SK-N-SH (cell line): ENCODE results near the gene CMTM1. TPM values are rescaled to one million over a fixed set of nuclear protein-coding genes. Genes with fewer than 3 reads are reported as not detected.

Experiments
- CTCF ChIA-PET: fragments of 300-600, 350-600 bp; formaldehyde crosslinking; extraction: SDS; loops from one replicate; lab custom pipeline; 2021; lab: Yijun Ruan, JAX
- POLR2A ChIA-PET: fragments of 350-600 bp; sonication (Branson Sonifier 250); formaldehyde crosslinking; extraction: SDS; loops from one replicate; lab custom pipeline; 2020; ENCODE audit warnings: antibody characterized with exemption, inconsistent platforms; lab: Yijun Ruan, JAX
- DNase-seq: peaks from one replicate; pipeline ENCODE4 v3.0.0; 2012
- H2AFZ ChIP-seq: fragments of 200-600 bp; sonication (generic); 2 replicates; pipeline ENCODE4 v1.8.1; 2016; ENCODE audit warnings: antibody characterized with exemption, mild to moderate bottlenecking, low read depth
- H3F3A ChIP-seq: fragments of 200-600 bp; sonication (generic); replicated peaks from 2 replicates; pipeline ENCODE3; 2016; ENCODE audit warnings: antibody characterized with exemption, mild to moderate bottlenecking; ENCODE audit not compliant: insufficient read depth
- H3K27ac ChIP-seq, 2 experiments: fragments of 200-500 bp in 1 of 2; fragments of 200-600 bp in 1 of 2; sonication (Bioruptor generic) in 1 of 2; sonication (generic), shearing (Covaris generic) in 1 of 2; 2 replicates each; pipeline versions ENCODE4 v1.5.1 to v1.6.1; 2014 to 2016; ENCODE audit warnings: low read depth in 2 of 2, inconsistent platforms in 1 of 2, low read length in 1 of 2, mild to moderate bottlenecking in 1 of 2, mixed read lengths in 1 of 2
- H3K27me3 ChIP-seq: fragments of 200-600 bp; sonication (generic), shearing (Covaris generic); 2 replicates; pipeline ENCODE4 v1.6.1; 2016; ENCODE audit warnings: mixed run types; ENCODE audit not compliant: insufficient read depth
- H3K36me3 ChIP-seq, 2 experiments: fragments of 200-500 bp in 1 of 2; fragments of 200-600 bp in 1 of 2; sonication (Bioruptor generic) in 1 of 2; sonication (generic) in 1 of 2; replicated peaks in 1 of 2; 2 replicates each; pipeline versions ENCODE3 to v1.5.1; 2014 to 2016; ENCODE audit warnings: low read length in 1 of 2, mild to moderate bottlenecking in 1 of 2; ENCODE audit not compliant: insufficient read depth in 2 of 2, control insufficient read depth in 1 of 2
- H3K4me1 ChIP-seq, 2 experiments: fragments of 200-500 bp in 1 of 2; fragments of 200-600 bp in 1 of 2; sonication (Bioruptor generic) in 1 of 2; sonication (generic), shearing (Covaris generic) in 1 of 2; 2 replicates each; pipeline versions ENCODE4 v1.5.1 to v1.6.1; 2014 to 2016; ENCODE audit warnings: low read depth in 1 of 2, low read length in 1 of 2, mixed run types in 1 of 2; ENCODE audit not compliant: insufficient read depth in 2 of 2, control insufficient read depth in 1 of 2
- H3K4me2 ChIP-seq: fragments of 200-600 bp; sonication (generic), shearing (Covaris generic); 2 replicates; pipeline ENCODE4 v1.6.1; 2017; ENCODE audit warnings: mixed run types
- H3K4me3 ChIP-seq, 2 experiments: fragments of 200-500 bp in 1 of 2; fragments of 200-600 bp in 1 of 2; sonication (Bioruptor generic) in 1 of 2; sonication (generic), shearing (Covaris generic) in 1 of 2; 2 replicates each; pipeline versions ENCODE4 v1.5.1 to v1.8.1; 2014 to 2016; ENCODE audit warnings: low read depth in 2 of 2, inconsistent platforms in 1 of 2, low read length in 1 of 2, mild to moderate bottlenecking in 1 of 2, mixed read lengths in 1 of 2, moderate library complexity in 1 of 2
- H3K79me2 ChIP-seq: fragments of 200-600 bp; sonication (generic); 2 replicates; pipeline ENCODE4 v1.8.1; 2017; ENCODE audit warnings: mild to moderate bottlenecking; ENCODE audit not compliant: insufficient read depth
- H3K9ac ChIP-seq: fragments of 200-600 bp; sonication (generic); 2 replicates; pipeline ENCODE4 v1.6.1; 2017; ENCODE audit warnings: mixed run types
- H3K9me2 ChIP-seq: fragments of 200-600 bp; sonication (generic); 2 replicates; pipeline ENCODE4 v1.6.1; 2017; ENCODE audit warnings: mixed run types
- H3K9me3 ChIP-seq: fragments of 200-600 bp; sonication (generic); 2 replicates; pipeline ENCODE4 v1.6.1; 2017; ENCODE audit warnings: mixed run types, mild to moderate bottlenecking, moderate library complexity
- H4K20me1 ChIP-seq: fragments of 200-600 bp; sonication (generic); 2 replicates; pipeline ENCODE4 v1.6.1; 2017; ENCODE audit warnings: mild to moderate bottlenecking, mixed run types; ENCODE audit not compliant: insufficient read depth
- FOSL2 ChIP-seq: IDR thresholded peaks from 2 replicates; pipeline ENCODE4 v1.4.0; 2012; ENCODE audit warnings: low read depth, mild to moderate bottlenecking, moderate library complexity, borderline replicate concordance
- FOXJ3 ChIP-seq: sonication (generic); formaldehyde crosslinking; IDR thresholded peaks from 2 replicates; pipeline ENCODE4 v1.5.1; 2020; ENCODE audit warnings: mild to moderate bottlenecking, missing genetic modification reagents
- FOXM1 ChIP-seq: IDR thresholded peaks from 2 replicates; pipeline ENCODE4 v1.4.0; 2012; ENCODE audit warnings: low read depth, mild to moderate bottlenecking
- MEF2A ChIP-seq: IDR thresholded peaks from 2 replicates; pipeline ENCODE4 v1.4.0; 2012; ENCODE audit warnings: low read depth, borderline replicate concordance
- POLR2AphosphoS5 ChIP-seq: IDR thresholded peaks from 2 replicates; pipeline ENCODE4 v1.6.1; 2012; ENCODE audit warnings: low read depth, low read length
- RAD21 ChIP-seq: IDR thresholded peaks from 2 replicates; pipeline ENCODE4 v1.6.1; 2012; ENCODE audit warnings: mild to moderate bottlenecking, low read length
- RXRA ChIP-seq: IDR thresholded peaks from 2 replicates; pipeline ENCODE4 v1.4.0; 2012; ENCODE audit warnings: low read depth, mild to moderate bottlenecking, borderline replicate concordance
- TCF12 ChIP-seq: IDR thresholded peaks from 2 replicates; pipeline ENCODE4 v1.4.0; 2012
- YY1 ChIP-seq: IDR thresholded peaks from 2 replicates; pipeline ENCODE4 v1.4.0; 2012; ENCODE audit warnings: low read depth, mild to moderate bottlenecking
- WGBS: methylation state at CpG from one replicate; pipeline ENCODE4 v1.1.6; 2017; ENCODE audit warnings: low lambda C conversion rate; 5-methylcytosine and 5-hydroxymethylcytosine counted together
- polyA plus RNA-seq, 3 experiments: library from polyadenylated mRNA; depleted of rRNA; stranded (reverse); fragments of >200 nt; gene quantifications; 2 replicates each; pipeline ENCODE4 v1.2.3, GENCODE V29; 2012
- TF ChIP-seq, protein P1 (sequence below): fragments of 200-600 bp; sonication (generic); IDR thresholded peaks from 2 replicates; pipeline ENCODE4 v1.6.1; 2017; ENCODE audit warnings: antibody characterized with exemption, mild to moderate bottlenecking, moderate library complexity
- TF ChIP-seq, protein P2 (sequence below): fragments of 150-350 bp; IDR thresholded peaks from 2 replicates; pipeline ENCODE4 v1.6.1; 2017; ENCODE audit warnings: antibody characterized with exemption, low read length, low read depth, borderline replicate concordance
- TF ChIP-seq, protein P3 (sequence below): IDR thresholded peaks from 2 replicates; pipeline ENCODE4 v1.4.0; 2012; ENCODE audit warnings: low read depth, borderline replicate concordance
- TF ChIP-seq, protein P4 (sequence below): IDR thresholded peaks from 2 replicates; pipeline ENCODE4 v1.6.1; 2012; ENCODE audit warnings: mild to moderate bottlenecking, low read depth, low read length, moderate library complexity
- TF ChIP-seq, protein P5 (sequence below): IDR thresholded peaks from 2 replicates; pipeline ENCODE4 v1.4.0; 2012; ENCODE audit warnings: low read depth, borderline replicate concordance

Gene CMTM1
- polyA plus RNA-seq, 1 of the 3 experiments (the other 2 are of a cell fraction): 3.7 TPM

DNA sequence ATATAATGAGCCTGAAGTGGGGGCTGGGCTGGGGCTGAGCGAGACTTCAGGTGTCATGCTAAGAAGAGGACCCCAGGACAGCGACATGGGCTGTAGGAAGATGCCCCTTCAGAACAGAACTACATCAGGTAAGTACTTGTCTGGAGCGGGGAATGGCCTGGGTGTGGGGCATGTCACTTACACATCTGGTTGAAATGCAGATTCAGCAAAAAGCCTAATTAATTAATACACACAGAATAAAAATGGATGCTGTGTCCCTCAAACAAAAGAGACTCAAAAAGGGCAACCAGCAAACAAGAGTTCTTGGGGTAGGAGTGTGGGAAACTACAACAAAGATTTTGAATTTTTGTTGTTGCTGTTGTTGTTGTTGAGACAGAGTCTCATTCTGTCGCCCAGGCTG is 24.8 kb downstream of the CMTM1 start:
- H3K9ac ChIP-seq: no peak overlapping the region
- ChIA-PET CTCF (interaction anchor here (2.7 kb wide), 1 partner anchor 185 kb away, joined by 15 read pairs; no protein-coding TSS in a partner anchor), POLR2A (no interaction called here)
- no peaks in the 10 kb centered on the region for H3K27me3 ChIP-seq
- H3K4me3 ChIP-seq: no peak overlapping the region
- H2AFZ ChIP-seq: no peak overlapping the region
- H3K9me3 ChIP-seq: no peaks in the 10 kb centered on the region
- H3K4me1 ChIP-seq: no peaks in the 10 kb centered on the region
- no peaks in the 10 kb centered on the region for H3K79me2 ChIP-seq
- H3K27ac ChIP-seq: no peak overlapping the region
- no peaks in the 10 kb centered on the region for H3K9me2 ChIP-seq
- H3K36me3 ChIP-seq: no peaks in the 10 kb centered on the region
- no peaks in the 10 kb centered on the region for H3F3A ChIP-seq
- no peak for TF ChIP-seq POLR2AphosphoS5
- TF ChIP-seq, protein P1, sequence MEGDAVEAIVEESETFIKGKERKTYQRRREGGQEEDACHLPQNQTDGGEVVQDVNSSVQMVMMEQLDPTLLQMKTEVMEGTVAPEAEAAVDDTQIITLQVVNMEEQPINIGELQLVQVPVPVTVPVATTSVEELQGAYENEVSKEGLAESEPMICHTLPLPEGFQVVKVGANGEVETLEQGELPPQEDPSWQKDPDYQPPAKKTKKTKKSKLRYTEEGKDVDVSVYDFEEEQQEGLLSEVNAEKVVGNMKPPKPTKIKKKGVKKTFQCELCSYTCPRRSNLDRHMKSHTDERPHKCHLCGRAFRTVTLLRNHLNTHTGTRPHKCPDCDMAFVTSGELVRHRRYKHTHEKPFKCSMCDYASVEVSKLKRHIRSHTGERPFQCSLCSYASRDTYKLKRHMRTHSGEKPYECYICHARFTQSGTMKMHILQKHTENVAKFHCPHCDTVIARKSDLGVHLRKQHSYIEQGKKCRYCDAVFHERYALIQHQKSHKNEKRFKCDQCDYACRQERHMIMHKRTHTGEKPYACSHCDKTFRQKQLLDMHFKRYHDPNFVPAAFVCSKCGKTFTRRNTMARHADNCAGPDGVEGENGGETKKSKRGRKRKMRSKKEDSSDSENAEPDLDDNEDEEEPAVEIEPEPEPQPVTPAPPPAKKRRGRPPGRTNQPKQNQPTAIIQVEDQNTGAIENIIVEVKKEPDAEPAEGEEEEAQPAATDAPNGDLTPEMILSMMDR: no peak
- no peak for TF ChIP-seq FOSL2
- no peak for TF ChIP-seq YY1
- TF ChIP-seq, protein P2, sequence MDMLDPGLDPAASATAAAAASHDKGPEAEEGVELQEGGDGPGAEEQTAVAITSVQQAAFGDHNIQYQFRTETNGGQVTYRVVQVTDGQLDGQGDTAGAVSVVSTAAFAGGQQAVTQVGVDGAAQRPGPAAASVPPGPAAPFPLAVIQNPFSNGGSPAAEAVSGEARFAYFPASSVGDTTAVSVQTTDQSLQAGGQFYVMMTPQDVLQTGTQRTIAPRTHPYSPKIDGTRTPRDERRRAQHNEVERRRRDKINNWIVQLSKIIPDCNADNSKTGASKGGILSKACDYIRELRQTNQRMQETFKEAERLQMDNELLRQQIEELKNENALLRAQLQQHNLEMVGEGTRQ: no peak
- no peak for TF ChIP-seq MEF2A
- no peak for TF ChIP-seq RAD21
- no peak for TF ChIP-seq FOXJ3 (CRISPR knock-in tag)
- TF ChIP-seq RXRA: no peak
- TF ChIP-seq, protein P3, sequence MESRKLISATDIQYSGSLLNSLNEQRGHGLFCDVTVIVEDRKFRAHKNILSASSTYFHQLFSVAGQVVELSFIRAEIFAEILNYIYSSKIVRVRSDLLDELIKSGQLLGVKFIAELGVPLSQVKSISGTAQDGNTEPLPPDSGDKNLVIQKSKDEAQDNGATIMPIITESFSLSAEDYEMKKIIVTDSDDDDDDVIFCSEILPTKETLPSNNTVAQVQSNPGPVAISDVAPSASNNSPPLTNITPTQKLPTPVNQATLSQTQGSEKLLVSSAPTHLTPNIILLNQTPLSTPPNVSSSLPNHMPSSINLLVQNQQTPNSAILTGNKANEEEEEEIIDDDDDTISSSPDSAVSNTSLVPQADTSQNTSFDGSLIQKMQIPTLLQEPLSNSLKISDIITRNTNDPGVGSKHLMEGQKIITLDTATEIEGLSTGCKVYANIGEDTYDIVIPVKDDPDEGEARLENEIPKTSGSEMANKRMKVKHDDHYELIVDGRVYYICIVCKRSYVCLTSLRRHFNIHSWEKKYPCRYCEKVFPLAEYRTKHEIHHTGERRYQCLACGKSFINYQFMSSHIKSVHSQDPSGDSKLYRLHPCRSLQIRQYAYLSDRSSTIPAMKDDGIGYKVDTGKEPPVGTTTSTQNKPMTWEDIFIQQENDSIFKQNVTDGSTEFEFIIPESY: no peak
- no peak for DNase-seq
- 83% methylated on average over 4 of the region's 4 CpGs for WGBS
- no peak overlapping the region for H3K4me2 ChIP-seq
- H4K20me1 ChIP-seq: no peaks in the 10 kb centered on the region

DNA sequence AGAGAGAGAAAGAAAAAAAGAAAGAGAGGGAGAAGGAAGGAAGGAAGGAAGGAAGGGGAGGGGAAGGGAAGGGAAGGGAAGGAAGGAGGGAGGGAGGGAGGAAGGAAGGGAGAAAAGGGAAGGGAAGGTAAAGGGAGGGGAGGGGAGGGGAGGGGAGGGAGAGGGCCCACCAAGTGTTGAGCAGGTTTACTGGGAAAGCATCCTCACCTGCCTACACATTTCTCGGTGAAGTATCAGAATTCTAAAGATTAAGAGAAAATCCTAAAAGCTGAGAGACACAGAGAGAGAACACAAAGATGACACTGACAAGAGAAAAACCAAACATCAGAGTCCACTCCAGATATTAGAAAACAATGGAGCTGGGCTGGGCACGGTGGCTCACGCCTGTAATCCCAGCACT is 26.0 kb downstream of the CMTM1 start:
- Histone ChIP-seq H3K4me1 (no peaks in the 10 kb centered on the region), H3K36me3 (no peaks in the 10 kb centered on the region), H3K4me2 (no peak overlapping the region), H4K20me1 (no peaks in the 10 kb centered on the region), H3F3A (no peaks in the 10 kb centered on the region), H3K9me3 (no peaks in the 10 kb centered on the region), H3K27me3 (no peaks in the 10 kb centered on the region), H3K4me3 (no peak overlapping the region), H3K9me2 (no peaks in the 10 kb centered on the region), H3K27ac (no peak overlapping the region), H3K9ac (no peak overlapping the region), H3K79me2 (no peaks in the 10 kb centered on the region), H2AFZ (no peak overlapping the region)
- DNase-seq: no peak
- CTCF ChIA-PET: no interaction called here
- 81% methylated on average over 3 of the region's 3 CpGs for WGBS
- POLR2A ChIA-PET: no interaction called here
- TF ChIP-seq YY1 (no peak), FOXM1 (no peak), FOSL2 (no peak), TCF12 (no peak), MEF2A (no peak)
- TF ChIP-seq, protein P4, sequence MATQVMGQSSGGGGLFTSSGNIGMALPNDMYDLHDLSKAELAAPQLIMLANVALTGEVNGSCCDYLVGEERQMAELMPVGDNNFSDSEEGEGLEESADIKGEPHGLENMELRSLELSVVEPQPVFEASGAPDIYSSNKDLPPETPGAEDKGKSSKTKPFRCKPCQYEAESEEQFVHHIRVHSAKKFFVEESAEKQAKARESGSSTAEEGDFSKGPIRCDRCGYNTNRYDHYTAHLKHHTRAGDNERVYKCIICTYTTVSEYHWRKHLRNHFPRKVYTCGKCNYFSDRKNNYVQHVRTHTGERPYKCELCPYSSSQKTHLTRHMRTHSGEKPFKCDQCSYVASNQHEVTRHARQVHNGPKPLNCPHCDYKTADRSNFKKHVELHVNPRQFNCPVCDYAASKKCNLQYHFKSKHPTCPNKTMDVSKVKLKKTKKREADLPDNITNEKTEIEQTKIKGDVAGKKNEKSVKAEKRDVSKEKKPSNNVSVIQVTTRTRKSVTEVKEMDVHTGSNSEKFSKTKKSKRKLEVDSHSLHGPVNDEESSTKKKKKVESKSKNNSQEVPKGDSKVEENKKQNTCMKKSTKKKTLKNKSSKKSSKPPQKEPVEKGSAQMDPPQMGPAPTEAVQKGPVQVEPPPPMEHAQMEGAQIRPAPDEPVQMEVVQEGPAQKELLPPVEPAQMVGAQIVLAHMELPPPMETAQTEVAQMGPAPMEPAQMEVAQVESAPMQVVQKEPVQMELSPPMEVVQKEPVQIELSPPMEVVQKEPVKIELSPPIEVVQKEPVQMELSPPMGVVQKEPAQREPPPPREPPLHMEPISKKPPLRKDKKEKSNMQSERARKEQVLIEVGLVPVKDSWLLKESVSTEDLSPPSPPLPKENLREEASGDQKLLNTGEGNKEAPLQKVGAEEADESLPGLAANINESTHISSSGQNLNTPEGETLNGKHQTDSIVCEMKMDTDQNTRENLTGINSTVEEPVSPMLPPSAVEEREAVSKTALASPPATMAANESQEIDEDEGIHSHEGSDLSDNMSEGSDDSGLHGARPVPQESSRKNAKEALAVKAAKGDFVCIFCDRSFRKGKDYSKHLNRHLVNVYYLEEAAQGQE: no peak
- TF ChIP-seq, protein P5, sequence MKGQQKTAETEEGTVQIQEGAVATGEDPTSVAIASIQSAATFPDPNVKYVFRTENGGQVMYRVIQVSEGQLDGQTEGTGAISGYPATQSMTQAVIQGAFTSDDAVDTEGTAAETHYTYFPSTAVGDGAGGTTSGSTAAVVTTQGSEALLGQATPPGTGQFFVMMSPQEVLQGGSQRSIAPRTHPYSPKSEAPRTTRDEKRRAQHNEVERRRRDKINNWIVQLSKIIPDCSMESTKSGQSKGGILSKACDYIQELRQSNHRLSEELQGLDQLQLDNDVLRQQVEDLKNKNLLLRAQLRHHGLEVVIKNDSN: no peak
- TF ChIP-seq, protein P1: no peak
